Adrenal gland (tissue), 5 donors: ENCODE data around the gene PRTFDC1.

Experiments
- POLR2A ChIP-seq, 2 donors: fragments of 450-650 bp; IDR thresholded peaks; one replicate each; pipeline ENCODE4 v1.6.1; 2017; ENCODE audit warnings: antibody characterized with exemption in 2 of 2, mild to moderate bottlenecking in 2 of 2, moderate library complexity in 1 of 2
- TF ChIP-seq, protein P1 (sequence below), 6 experiments: fragments of 450-650 bp in 4 of 6; fragments of 200-600 bp in 2 of 6; sonication (generic) in 1 of 6; IDR thresholded peaks; 1 replicate in 5 of 6; 2 replicates in 1 of 6; pipeline versions ENCODE4 v1.5.1 to v1.8.0; 2016 to 2021; ENCODE audit warnings: antibody characterized with exemption in 6 of 6, mild to moderate bottlenecking in 2 of 6, moderate library complexity in 1 of 6
- donor health status: DM: no; HTN: no; CAD: no.

DNA sequence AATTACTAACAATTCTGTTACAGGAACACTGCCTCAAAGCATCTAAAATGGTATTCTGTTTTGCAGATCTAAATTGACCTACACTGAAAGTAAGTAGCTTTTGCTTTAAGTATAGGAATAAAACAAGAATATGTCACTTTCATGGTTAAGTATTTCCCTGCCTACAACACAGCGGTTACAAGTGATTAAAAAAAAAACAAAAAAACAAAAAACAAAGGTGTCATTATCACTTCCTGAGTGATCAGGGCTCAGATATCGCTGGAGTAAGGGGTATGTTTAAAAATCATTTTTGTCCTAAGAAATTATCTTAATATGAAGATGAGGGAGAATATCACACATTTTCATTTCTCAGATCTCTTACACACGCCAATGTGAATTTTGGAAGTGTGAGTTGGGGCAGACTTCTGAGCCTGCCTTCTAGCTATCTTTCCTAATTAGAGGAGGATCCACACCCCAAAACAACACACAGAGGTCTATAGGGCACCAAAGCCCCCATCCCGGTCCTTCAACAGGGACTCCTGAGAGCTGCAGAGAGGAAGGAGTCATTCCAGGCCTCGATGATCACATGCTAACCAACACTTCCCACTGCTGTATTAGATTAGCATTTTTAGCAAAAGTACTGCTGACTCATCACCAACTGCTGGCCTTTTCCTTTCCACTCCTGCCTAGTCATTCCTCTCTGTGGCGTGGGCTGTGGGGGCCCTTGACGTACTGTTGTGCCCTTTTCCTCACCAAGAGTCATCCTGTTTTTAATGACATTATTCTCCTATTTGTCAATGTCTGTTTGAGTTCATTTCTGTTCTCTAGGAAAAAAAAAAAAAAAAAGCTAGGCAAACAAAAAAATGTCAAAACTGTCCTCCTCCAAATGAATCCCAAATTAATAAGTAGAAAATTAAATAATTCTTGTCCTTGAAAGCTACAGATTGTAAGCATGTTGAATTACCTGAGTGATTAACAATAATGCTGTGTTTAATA, 31.2 kb downstream of the PRTFDC1 start:
- TF ChIP-seq POLR2A (IDR thresholded peaks at IDR 0.05): no peak
- TF ChIP-seq, protein P1, sequence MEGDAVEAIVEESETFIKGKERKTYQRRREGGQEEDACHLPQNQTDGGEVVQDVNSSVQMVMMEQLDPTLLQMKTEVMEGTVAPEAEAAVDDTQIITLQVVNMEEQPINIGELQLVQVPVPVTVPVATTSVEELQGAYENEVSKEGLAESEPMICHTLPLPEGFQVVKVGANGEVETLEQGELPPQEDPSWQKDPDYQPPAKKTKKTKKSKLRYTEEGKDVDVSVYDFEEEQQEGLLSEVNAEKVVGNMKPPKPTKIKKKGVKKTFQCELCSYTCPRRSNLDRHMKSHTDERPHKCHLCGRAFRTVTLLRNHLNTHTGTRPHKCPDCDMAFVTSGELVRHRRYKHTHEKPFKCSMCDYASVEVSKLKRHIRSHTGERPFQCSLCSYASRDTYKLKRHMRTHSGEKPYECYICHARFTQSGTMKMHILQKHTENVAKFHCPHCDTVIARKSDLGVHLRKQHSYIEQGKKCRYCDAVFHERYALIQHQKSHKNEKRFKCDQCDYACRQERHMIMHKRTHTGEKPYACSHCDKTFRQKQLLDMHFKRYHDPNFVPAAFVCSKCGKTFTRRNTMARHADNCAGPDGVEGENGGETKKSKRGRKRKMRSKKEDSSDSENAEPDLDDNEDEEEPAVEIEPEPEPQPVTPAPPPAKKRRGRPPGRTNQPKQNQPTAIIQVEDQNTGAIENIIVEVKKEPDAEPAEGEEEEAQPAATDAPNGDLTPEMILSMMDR (IDR thresholded peaks at IDR 0.05): no peak
